Nephron (organoid): ENCODE measurements around the gene NGLY1.

Source experiments
- H3K27ac Mint-ChIP-seq, 3 experiments: 2 replicates each; pipeline ENCODE4 v1.8.0; 2020; ENCODE audit warnings: mixed read lengths in 3 of 3, mild to moderate bottlenecking in 2 of 3, moderate library complexity in 1 of 3
- H3K27me3 Mint-ChIP-seq: 2 replicates; pipeline ENCODE4 v1.8.0; 2021; ENCODE audit warnings: low read depth, mild to moderate bottlenecking, moderate library complexity, mixed read lengths
- H3K36me3 Mint-ChIP-seq: 2 replicates; pipeline ENCODE4 v1.8.0; 2020; ENCODE audit warnings: low read depth, mixed read lengths
- H3K4me1 Mint-ChIP-seq: 2 replicates; pipeline ENCODE4 v1.8.0; 2020; ENCODE audit warnings: mixed read lengths
- H3K4me3 Mint-ChIP-seq, 3 experiments: 2 replicates each; pipeline ENCODE4 v1.8.0; 2020; ENCODE audit warnings: mild to moderate bottlenecking in 3 of 3, mixed read lengths in 3 of 3, moderate library complexity in 2 of 3
- H3K9me3 Mint-ChIP-seq: 2 replicates; pipeline ENCODE4 v1.8.0; 2020; ENCODE audit warnings: mixed read lengths
- CTCF ChIP-seq, 3 experiments: fragments of 200-600 bp; sonication (generic); IDR thresholded peaks; one replicate each; pipeline ENCODE4 v1.5.0; 2021; ENCODE audit warnings: antibody characterized with exemption in 3 of 3; ENCODE audit not compliant: unreplicated experiment in 3 of 3

The NGLY1 gene

GRCh38 chr3:25817107-25817506 lies 33.9 kb upstream of the NGLY1 start:
- no peak for TF ChIP-seq CTCF (IDR thresholded peaks at IDR 0.05; ENCODE audit: unreplicated experiment in 3 of 3)
- H3K4me3 Mint-ChIP-seq, result no peak overlapping the region
- peaks cover 9% of the 10 kb centered on the region for H3K4me1 Mint-ChIP-seq
- peaks cover 5% of the 10 kb centered on the region for H3K27me3 Mint-ChIP-seq
- no peaks in the 10 kb centered on the region for H3K36me3 Mint-ChIP-seq
- no peaks in the 10 kb centered on the region for H3K9me3 Mint-ChIP-seq
- H3K27ac Mint-ChIP-seq, result no peak overlapping the region

DNA sequence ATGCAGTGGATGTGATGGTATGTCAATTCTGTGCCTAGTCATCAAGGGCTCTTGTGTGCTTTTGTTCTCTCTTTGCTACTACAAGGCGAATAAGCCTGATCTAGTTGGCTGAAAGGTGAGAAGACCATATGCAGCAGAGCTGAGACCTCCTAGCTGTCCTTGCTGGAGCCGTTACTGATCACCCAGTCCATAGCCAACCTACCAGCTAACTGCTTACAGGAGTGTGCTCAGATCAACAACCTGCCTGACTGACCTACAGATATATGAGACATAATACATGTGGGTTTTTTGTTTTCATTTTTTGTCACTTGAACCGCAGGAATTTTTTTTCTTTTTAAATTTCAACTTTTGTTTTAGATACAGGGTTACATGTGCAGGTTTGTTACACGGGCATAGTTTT lies 29.4 kb upstream of the NGLY1 start:
- no peaks in the 10 kb centered on the region for H3K4me1 Mint-ChIP-seq
- H3K27me3 Mint-ChIP-seq, result peaks cover 5% of the 10 kb centered on the region
- H3K36me3 Mint-ChIP-seq, result no peaks in the 10 kb centered on the region
- H3K4me3 Mint-ChIP-seq, result no peak overlapping the region
- no peaks in the 10 kb centered on the region for H3K9me3 Mint-ChIP-seq
- TF ChIP-seq CTCF (IDR thresholded peaks at IDR 0.05; ENCODE audit: unreplicated experiment in 3 of 3), result no peak
- H3K27ac Mint-ChIP-seq, result no peak overlapping the region

- no peak for TF ChIP-seq CTCF (IDR thresholded peaks at IDR 0.05; ENCODE audit: unreplicated experiment in 3 of 3)
- Mint-ChIP-seq H3K27me3 (no peaks in the 10 kb centered on the region), H3K9me3 (no peaks in the 10 kb centered on the region), H3K4me1 (no peaks in the 10 kb centered on the region), H3K27ac (peak overlapping the region in 1 of 3 experiments; percentile 60), H3K36me3 (no peaks in the 10 kb centered on the region), H3K4me3 (no peak overlapping the region)
Observed at GRCh38 chr3:25804676-25805075, 21.4 kb upstream of the NGLY1 start.

DNA sequence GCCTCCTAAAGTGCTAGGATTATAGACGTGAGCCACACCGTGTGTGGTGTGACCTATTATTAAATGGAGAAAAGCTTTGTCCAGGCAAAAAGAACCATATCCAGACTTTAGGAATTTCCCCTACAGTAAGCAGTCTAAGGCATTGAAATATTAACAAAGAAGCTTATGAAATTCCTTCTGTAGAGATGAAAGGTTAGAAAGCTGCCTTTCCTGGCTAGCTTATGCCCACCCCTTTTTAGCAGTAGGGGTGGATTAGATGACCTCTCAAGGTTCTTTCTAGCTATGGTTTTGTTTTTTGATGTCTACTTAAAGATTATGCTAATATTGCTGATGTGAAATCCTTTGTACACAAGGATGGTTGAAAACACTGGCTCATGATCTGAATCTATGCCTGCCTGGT lies 20.6 kb upstream of the NGLY1 start:
- Mint-ChIP-seq H3K27ac (peak overlapping the region in 1 of 3 experiments; percentile 60), H3K4me3 (no peak overlapping the region), H3K27me3 (no peaks in the 10 kb centered on the region), H3K9me3 (no peaks in the 10 kb centered on the region), H3K4me1 (no peaks in the 10 kb centered on the region), H3K36me3 (no peaks in the 10 kb centered on the region)
- TF ChIP-seq CTCF (IDR thresholded peaks at IDR 0.05; ENCODE audit: unreplicated experiment in 3 of 3), result no peak

DNA sequence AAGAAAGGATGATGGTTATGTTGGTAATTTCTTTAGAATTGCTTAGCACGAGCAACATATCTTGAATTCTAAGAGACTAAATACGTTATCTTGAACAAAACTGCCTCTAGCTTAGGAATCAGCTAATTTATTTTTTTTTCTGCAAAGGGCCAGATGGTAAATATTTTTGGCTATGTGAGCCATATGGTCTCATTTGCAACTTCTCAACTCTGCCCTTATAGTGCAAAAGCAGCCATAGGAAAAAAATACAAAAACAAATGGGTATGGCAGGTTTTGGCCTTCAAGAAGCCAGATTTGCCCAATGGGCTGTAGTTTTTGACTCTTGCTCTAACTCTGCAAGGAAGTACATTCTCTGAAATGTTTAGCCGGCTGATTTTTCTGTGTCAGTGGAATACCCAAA lies 18.5 kb upstream of the NGLY1 start:
- H3K4me3 Mint-ChIP-seq, result no peak overlapping the region
- no peak for TF ChIP-seq CTCF (IDR thresholded peaks at IDR 0.05; ENCODE audit: unreplicated experiment in 3 of 3)
- no peaks in the 10 kb centered on the region for H3K36me3 Mint-ChIP-seq
- no peaks in the 10 kb centered on the region for H3K4me1 Mint-ChIP-seq
- no peaks in the 10 kb centered on the region for H3K9me3 Mint-ChIP-seq
- no peak overlapping the region for H3K27ac Mint-ChIP-seq
- H3K27me3 Mint-ChIP-seq, result no peaks in the 10 kb centered on the region

DNA sequence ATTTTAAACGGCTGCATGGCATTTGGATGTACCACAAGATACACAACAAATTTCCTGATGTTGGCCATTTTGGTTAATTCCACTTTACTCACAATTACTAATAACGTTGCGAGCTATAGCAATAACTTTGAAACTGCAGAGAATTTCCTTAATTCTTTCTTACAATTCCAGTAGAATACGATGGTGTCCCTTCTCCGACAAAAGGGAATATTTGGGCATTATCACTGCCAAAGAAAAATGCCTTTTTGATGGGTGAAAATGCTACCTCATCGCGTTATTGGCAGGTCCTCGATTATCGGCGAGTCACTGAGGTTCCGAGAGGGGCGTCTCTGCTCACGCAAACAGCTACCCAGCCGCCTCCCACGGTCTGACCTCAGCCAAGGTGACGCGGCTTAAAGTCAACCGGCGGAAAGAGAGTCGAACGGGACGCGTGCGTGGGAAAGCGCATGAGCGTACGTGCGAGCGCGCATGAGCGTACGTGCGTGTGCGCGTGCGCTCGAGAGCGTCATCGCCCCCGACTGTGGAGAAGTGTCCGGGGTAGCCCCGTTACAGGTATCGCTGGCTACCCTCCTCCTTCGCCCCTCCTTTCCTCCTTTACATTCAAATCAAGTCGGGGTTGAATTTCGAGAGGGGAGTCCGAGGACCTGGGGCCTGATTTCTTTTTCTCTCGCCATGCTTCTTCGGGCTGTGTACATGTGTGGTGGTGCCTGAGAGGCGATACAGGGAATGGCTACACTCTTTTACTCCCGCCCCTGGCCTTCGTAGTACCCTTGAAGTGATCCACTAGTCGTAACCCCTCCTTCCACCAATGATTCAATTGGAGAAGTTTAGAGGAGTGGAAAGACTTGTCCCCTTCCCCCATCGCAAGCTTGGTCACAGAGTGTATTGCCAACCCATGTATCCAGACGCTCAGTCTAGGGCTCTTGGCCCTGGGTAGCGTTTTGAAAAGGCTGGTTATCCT lies 6.6 kb upstream of the NGLY1 start, which contains the start of gene OXSM:
Gene OXSM (plus strand): TSS at position 495 of the 961 bp plus-strand sequence. CDS start 931 bp downstream, outside the sequence.
- no peaks in the 10 kb centered on the region for H3K27me3 Mint-ChIP-seq
- no peaks in the 10 kb centered on the region for H3K9me3 Mint-ChIP-seq
- peaks cover 8% of the 10 kb centered on the region for H3K36me3 Mint-ChIP-seq
- H3K4me3 Mint-ChIP-seq, result peak within 1 kb of the TSS; percentile 87 to 97 (median 92)
- peak within 1 kb of the TSS; percentile 92 to 98 (median 95) for H3K27ac Mint-ChIP-seq
- TF ChIP-seq CTCF (IDR thresholded peaks at IDR 0.05; ENCODE audit: unreplicated experiment in 3 of 3), result no peak
- peaks cover 41% of the 10 kb centered on the region for H3K4me1 Mint-ChIP-seq
